OCI-LY7 (cell line): Measurements from ENCODE around the gene KCNT1. TPM values are rescaled to one million over a fixed set of nuclear protein-coding genes. Genes with fewer than 3 reads are reported as not detected.

Source experiments
- BruUV-seq: library from RNA; stranded (reverse); fragments of 400-500 nt; replicated peaks from 2 replicates; lab custom pipeline; 2021; lab: Mats Ljungman, UMichigan
- CTCF ChIA-PET: fragments of 300-600 bp; sonication (Branson Sonifier 250); formaldehyde crosslinking; loops from one replicate; lab custom pipeline; 2022; ENCODE audit warnings: antibody characterized with exemption; ENCODE audit not compliant: unreplicated experiment; lab: Charles Lee
- POLR2A ChIA-PET: fragments of 300-600 bp; sonication (Branson Sonifier 250); formaldehyde crosslinking; loops from one replicate; lab custom pipeline; 2022; ENCODE audit warnings: antibody characterized with exemption; lab: Charles Lee
- DNase-seq: peaks from one replicate; pipeline ENCODE4 v3.0.0-alpha.2; 2015; ENCODE audit warnings: low spot score
- H2AFZ ChIP-seq: fragments of 200-600 bp; sonication (generic), shearing (Covaris generic); 2 replicates; pipeline ENCODE4 v1.6.1; 2014; ENCODE audit warnings: mild to moderate bottlenecking, antibody characterized with exemption, low read length, moderate library complexity
- H3K27ac ChIP-seq: fragments of 200-600 bp; sonication (generic); 2 replicates; pipeline ENCODE4 v1.5.1; 2014; ENCODE audit warnings: mixed run types, low read depth, mild to moderate bottlenecking, moderate library complexity, low read length, inconsistent platforms; ENCODE audit not compliant: poor library complexity, severe bottlenecking
- H3K36me3 ChIP-seq: fragments of 200-600 bp; sonication (generic); 2 replicates; pipeline ENCODE4 v1.6.1; 2014; ENCODE audit warnings: mild to moderate bottlenecking, antibody characterized with exemption, low read length, moderate library complexity, mixed read lengths; ENCODE audit not compliant: insufficient read depth
- H3K4me1 ChIP-seq: fragments of 200-600 bp; sonication (generic); 2 replicates; pipeline ENCODE4 v1.5.1; 2014; ENCODE audit warnings: mild to moderate bottlenecking, low read length; ENCODE audit not compliant: insufficient read depth, poor library complexity, severe bottlenecking
- H3K4me2 ChIP-seq: fragments of 200-600 bp; sonication (generic); 2 replicates; pipeline ENCODE4 v1.6.1; 2014; ENCODE audit warnings: mild to moderate bottlenecking, low read length
- H3K4me3 ChIP-seq: fragments of 200-600 bp; sonication (generic); 2 replicates; pipeline ENCODE4 v1.5.1; 2014; ENCODE audit warnings: mild to moderate bottlenecking, low read depth, low read length; ENCODE audit not compliant: poor library complexity, severe bottlenecking
- H3K79me2 ChIP-seq: fragments of 200-600 bp; sonication (generic); 2 replicates; pipeline ENCODE4 v1.6.1; 2016; ENCODE audit warnings: low read depth, mild to moderate bottlenecking, low read length, moderate library complexity, mixed read lengths; ENCODE audit not compliant: insufficient read depth
- H3K9me2 ChIP-seq: fragments of 200-600 bp; sonication (generic); 2 replicates; pipeline ENCODE4 v1.6.1; 2016; ENCODE audit warnings: mild to moderate bottlenecking, low read length, mixed read lengths; ENCODE audit not compliant: insufficient read depth
- H3K9me3 ChIP-seq: fragments of 200-600 bp; sonication (generic); 2 replicates; pipeline ENCODE4 v1.6.1; 2014; ENCODE audit warnings: mild to moderate bottlenecking, mixed run types, low read length, mixed read lengths
- H4K20me1 ChIP-seq: fragments of 200-600 bp; sonication (generic); 2 replicates; pipeline ENCODE4 v1.6.1; 2014; ENCODE audit warnings: mild to moderate bottlenecking, antibody characterized with exemption, low read length, moderate library complexity, mixed read lengths; ENCODE audit not compliant: insufficient read depth
- EZH2phosphoT487 ChIP-seq: fragments of 200-600 bp; sonication (generic); IDR thresholded peaks from 2 replicates; pipeline ENCODE4 v1.6.1; 2018; ENCODE audit warnings: low read depth, borderline replicate concordance, mild to moderate bottlenecking, mixed run types, antibody characterized with exemption, low read length, moderate library complexity, mixed read lengths
- intact Hi-C: fragments of 100-400 bp; cut with micrococcal nuclease; formaldehyde crosslinking; loops from one replicate; pipeline ENCODE4 v1.10.0; 2022; ENCODE audit not compliant: unreplicated experiment
- total RNA-seq, 2 experiments: library from RNA; depleted of rRNA in 1 of 2; stranded (reverse); fragments of >200 nt in 1 of 2; shearing (Covaris generic) in 1 of 2; gene quantifications; 2 replicates each; pipeline ENCODE4 v1.2.3, GENCODE V29; 2014 to 2022
- TF ChIP-seq, protein P1 (sequence below): fragments of 200-600 bp; sonication (generic); conservative IDR thresholded peaks from 2 replicates; pipeline ENCODE4 v1.5.1; 2014; ENCODE audit warnings: mild to moderate bottlenecking, antibody characterized with exemption, low read length, moderate library complexity, mixed read lengths

Gene KCNT1
- total RNA-seq, 2 experiments from 2014 or later: not detected

DNA sequence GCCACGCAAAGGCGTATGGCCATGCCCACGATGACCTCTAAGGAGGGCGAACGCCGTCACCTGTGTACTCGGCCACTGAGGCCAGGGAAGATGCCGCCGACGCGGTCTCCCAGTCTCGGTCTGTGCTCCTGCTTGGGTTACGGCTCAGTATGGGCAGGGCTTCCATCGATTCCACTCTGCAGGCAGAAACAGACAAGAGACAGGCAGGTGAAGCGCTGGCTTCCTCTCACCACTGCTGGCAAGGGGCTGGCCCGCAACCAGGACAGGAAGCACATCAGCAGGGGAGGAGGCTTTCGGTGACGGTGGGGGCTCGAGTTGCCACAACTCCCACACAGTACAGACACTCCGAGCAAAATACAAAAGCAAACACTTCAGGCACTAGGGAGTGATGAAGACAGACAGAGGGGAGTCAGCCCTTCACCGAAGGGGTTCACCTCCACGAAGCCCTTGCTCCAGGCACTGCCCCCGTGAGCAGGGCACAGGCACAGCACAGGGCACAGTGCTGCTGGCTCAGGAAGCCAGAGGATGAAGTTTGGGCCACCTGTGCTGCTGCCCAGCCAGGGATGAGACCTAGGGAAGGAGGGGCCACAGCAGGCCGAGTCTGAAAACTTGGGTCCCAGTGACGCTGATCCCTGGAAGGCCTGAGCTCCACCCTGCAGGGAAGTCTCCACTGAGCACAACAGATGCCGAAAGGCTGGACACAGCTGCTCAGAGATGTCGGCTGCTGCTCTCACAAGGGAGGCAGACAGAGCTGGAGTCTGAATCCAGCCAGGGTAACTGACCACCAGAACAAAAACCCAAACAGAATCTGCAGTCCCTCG is 114.1 kb downstream of the KCNT1 start:
- no TSS peak for BruUV-seq
- H2AFZ ChIP-seq: no peak overlapping the region
- no peaks in the 10 kb centered on the region for H3K9me2 ChIP-seq
- no peaks in the 10 kb centered on the region for H3K79me2 ChIP-seq
- H3K4me3 ChIP-seq: no peak overlapping the region
- DNase-seq: no peak
- no peaks in the 10 kb centered on the region for H4K20me1 ChIP-seq
- CTCF ChIA-PET: no interaction called here
- no peaks in the 10 kb centered on the region for H3K4me1 ChIP-seq
- no peaks in the 10 kb centered on the region for H3K9me3 ChIP-seq
- POLR2A ChIA-PET: no interaction called here
- no peak for TF ChIP-seq EZH2phosphoT487
- TF ChIP-seq, protein P1, sequence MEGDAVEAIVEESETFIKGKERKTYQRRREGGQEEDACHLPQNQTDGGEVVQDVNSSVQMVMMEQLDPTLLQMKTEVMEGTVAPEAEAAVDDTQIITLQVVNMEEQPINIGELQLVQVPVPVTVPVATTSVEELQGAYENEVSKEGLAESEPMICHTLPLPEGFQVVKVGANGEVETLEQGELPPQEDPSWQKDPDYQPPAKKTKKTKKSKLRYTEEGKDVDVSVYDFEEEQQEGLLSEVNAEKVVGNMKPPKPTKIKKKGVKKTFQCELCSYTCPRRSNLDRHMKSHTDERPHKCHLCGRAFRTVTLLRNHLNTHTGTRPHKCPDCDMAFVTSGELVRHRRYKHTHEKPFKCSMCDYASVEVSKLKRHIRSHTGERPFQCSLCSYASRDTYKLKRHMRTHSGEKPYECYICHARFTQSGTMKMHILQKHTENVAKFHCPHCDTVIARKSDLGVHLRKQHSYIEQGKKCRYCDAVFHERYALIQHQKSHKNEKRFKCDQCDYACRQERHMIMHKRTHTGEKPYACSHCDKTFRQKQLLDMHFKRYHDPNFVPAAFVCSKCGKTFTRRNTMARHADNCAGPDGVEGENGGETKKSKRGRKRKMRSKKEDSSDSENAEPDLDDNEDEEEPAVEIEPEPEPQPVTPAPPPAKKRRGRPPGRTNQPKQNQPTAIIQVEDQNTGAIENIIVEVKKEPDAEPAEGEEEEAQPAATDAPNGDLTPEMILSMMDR: no peak
- intact Hi-C loops: no loop called here
- H3K4me2 ChIP-seq: no peak overlapping the region
- H3K27ac ChIP-seq: no peak overlapping the region
- H3K36me3 ChIP-seq: peaks cover 83% of the 10 kb centered on the region

DNA sequence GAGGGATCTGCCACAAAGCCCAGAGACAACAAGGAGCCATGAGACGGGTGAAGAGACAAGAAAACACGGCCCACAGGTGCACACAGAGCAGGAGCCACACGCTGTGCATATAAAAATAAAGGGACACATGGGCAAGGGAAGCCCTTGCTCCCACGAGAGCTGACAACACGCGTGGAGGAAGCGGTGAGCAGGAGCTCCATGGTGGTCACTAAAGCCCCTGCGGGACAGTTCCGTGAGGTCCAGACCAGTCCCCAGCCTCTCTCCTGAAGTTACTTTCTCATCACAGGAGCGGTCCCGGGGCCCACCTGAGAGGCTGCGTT is 114.6 kb downstream of the KCNT1 start:
- no peaks in the 10 kb centered on the region for H3K9me3 ChIP-seq
- H3K4me2 ChIP-seq: no peak overlapping the region
- no peaks in the 10 kb centered on the region for H3K4me1 ChIP-seq
- H3K27ac ChIP-seq: no peak overlapping the region
- no peaks in the 10 kb centered on the region for H4K20me1 ChIP-seq
- ChIA-PET CTCF (no interaction called here), POLR2A (no interaction called here)
- TF ChIP-seq EZH2phosphoT487: no peak
- TF ChIP-seq, protein P1: no peak
- intact Hi-C loops: no loop called here
- BruUV-seq: no TSS peak
- H3K9me2 ChIP-seq: no peaks in the 10 kb centered on the region
- no peak overlapping the region for H3K4me3 ChIP-seq
- no peak for DNase-seq
- no peak overlapping the region for H2AFZ ChIP-seq
- no peaks in the 10 kb centered on the region for H3K79me2 ChIP-seq
- H3K36me3 ChIP-seq: peaks cover 83% of the 10 kb centered on the region

DNA sequence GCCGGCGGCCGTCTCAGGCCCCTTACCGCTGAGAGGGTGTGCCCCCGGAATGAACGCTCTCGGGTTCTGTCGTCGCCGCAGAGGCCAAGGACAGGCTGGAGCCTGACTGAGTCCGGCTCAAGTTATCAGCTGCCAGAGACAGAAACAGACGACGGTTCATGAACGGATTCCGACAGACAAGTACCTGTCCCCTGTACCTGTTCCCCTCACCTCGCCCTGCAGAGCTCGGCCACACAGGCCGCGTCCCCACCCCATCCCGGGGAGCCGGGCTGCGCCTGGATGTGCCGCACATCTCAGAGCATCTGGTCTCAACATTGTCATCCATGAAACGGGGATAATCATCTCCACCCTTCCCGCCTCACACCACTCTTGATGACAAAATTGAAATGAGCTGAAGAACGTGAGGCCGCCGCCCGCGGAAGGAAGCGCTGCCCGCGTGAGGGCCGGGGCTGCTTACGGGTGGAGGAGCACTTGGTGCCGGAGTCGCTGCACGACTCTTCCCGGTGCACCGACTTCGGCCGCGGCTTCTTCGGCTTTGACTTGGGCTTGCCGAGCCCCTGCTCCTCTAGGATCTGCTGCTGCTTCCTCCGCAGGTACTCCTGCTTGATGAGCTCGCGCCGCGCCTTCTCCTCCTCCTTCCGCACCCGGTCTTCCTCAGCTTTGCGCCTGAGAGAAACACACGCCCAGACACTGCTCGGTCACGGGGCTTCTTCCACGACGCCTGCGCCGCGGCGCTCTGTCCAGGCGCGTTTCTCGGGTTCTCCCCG is 116.1 kb downstream of the KCNT1 start:
- no peak overlapping the region for H3K4me3 ChIP-seq
- intact Hi-C loops: no loop called here
- ChIA-PET CTCF (no interaction called here), POLR2A (no interaction called here)
- peaks cover 90% of the 10 kb centered on the region for H3K36me3 ChIP-seq
- no peak overlapping the region for H3K27ac ChIP-seq
- no peaks in the 10 kb centered on the region for H3K4me1 ChIP-seq
- H3K79me2 ChIP-seq: no peaks in the 10 kb centered on the region
- H2AFZ ChIP-seq: no peak overlapping the region
- H3K9me2 ChIP-seq: no peaks in the 10 kb centered on the region
- DNase-seq: no peak
- H3K9me3 ChIP-seq: no peaks in the 10 kb centered on the region
- TF ChIP-seq EZH2phosphoT487: no peak
- TF ChIP-seq, protein P1: no peak
- H3K4me2 ChIP-seq: no peak overlapping the region
- no peaks in the 10 kb centered on the region for H4K20me1 ChIP-seq
- BruUV-seq: no TSS peak
